Neural progenitor cell (in vitro differentiated cells): ENCODE data around the gene EIF4EBP3.

Experiments
- EZH2 ChIP-seq: fragments of 200-600 bp; sonication (generic); IDR thresholded peaks from 2 replicates; pipeline ENCODE4 v1.6.1; 2017; ENCODE audit warnings: antibody characterized with exemption, mild to moderate bottlenecking, moderate library complexity
- EZH2phosphoT487 ChIP-seq: fragments of 200-600 bp; sonication (generic); IDR thresholded peaks from 2 replicates; pipeline ENCODE4 v1.6.1; 2017; ENCODE audit warnings: antibody characterized with exemption
- TF ChIP-seq, protein P1 (sequence below): fragments of 200-600 bp; sonication (generic); IDR thresholded peaks from 2 replicates; pipeline ENCODE4 v1.5.1; 2017; ENCODE audit warnings: antibody characterized with exemption, mild to moderate bottlenecking

DNA sequence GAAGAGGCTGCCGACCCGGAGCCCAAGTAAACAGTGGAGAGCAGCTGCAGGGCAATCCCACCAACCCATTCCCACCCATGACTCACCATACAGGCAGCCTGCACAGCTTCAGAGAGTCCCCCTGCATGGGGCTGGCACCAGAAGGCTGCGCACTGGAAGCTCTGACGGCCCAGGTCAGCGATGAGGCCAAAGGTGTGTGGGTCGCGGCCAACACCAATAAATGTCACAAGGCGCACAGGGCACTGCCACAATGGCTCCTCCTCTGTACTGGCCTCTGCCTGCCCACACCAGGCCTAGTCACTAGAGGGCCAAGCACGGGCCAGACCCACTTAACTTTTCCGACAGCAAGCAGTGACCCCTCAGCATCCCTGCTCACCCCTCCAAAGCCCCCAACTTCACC lies 12.8 kb downstream of the EIF4EBP3 start:
- TF ChIP-seq, protein P1, sequence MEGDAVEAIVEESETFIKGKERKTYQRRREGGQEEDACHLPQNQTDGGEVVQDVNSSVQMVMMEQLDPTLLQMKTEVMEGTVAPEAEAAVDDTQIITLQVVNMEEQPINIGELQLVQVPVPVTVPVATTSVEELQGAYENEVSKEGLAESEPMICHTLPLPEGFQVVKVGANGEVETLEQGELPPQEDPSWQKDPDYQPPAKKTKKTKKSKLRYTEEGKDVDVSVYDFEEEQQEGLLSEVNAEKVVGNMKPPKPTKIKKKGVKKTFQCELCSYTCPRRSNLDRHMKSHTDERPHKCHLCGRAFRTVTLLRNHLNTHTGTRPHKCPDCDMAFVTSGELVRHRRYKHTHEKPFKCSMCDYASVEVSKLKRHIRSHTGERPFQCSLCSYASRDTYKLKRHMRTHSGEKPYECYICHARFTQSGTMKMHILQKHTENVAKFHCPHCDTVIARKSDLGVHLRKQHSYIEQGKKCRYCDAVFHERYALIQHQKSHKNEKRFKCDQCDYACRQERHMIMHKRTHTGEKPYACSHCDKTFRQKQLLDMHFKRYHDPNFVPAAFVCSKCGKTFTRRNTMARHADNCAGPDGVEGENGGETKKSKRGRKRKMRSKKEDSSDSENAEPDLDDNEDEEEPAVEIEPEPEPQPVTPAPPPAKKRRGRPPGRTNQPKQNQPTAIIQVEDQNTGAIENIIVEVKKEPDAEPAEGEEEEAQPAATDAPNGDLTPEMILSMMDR: no peak
- TF ChIP-seq EZH2: no peak
- TF ChIP-seq EZH2phosphoT487: no peak
